C4-2B (cell line): ENCODE data around the gene LCORL.
A peak's percentile ranks its signal among the peaks of the same experiment; 100 is the strongest.

Experiments used
- H3K27ac ChIP-seq: fragments of 450-650 bp; 2 replicates; pipeline ENCODE4 v1.5.1; 2017
- ZFX ChIP-seq: fragments of 450-650 bp; IDR thresholded peaks from 2 replicates; pipeline ENCODE4 v1.6.1; 2017
- TF ChIP-seq, protein P1 (sequence below): fragments of 450-650 bp; conservative IDR thresholded peaks from 2 replicates; pipeline ENCODE4 v1.5.1; 2017; ENCODE audit warnings: mild to moderate bottlenecking

The LCORL gene

DNA sequence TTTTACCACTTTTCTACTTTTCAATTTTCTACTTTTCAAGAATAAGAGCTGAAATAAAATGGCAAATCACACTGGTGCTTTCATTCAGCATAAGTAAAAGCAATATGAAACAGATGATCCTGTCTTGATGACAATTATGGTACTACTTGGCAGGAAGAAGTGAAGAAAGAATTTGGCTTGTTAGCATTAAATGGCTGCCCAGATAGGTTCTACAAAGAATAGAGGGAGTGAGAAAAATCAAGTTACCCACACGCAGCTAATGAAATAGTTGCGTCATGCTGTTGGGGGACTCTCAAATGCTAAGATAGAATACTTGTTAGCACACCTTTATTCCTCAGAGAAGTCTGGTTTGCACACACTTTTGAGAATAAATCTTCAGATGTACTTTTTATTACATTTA lies 12.5 kb upstream of the LCORL start:
- no peak for TF ChIP-seq ZFX
- TF ChIP-seq, protein P1, sequence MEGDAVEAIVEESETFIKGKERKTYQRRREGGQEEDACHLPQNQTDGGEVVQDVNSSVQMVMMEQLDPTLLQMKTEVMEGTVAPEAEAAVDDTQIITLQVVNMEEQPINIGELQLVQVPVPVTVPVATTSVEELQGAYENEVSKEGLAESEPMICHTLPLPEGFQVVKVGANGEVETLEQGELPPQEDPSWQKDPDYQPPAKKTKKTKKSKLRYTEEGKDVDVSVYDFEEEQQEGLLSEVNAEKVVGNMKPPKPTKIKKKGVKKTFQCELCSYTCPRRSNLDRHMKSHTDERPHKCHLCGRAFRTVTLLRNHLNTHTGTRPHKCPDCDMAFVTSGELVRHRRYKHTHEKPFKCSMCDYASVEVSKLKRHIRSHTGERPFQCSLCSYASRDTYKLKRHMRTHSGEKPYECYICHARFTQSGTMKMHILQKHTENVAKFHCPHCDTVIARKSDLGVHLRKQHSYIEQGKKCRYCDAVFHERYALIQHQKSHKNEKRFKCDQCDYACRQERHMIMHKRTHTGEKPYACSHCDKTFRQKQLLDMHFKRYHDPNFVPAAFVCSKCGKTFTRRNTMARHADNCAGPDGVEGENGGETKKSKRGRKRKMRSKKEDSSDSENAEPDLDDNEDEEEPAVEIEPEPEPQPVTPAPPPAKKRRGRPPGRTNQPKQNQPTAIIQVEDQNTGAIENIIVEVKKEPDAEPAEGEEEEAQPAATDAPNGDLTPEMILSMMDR, result no peak
- no peak overlapping the region for H3K27ac ChIP-seq

DNA sequence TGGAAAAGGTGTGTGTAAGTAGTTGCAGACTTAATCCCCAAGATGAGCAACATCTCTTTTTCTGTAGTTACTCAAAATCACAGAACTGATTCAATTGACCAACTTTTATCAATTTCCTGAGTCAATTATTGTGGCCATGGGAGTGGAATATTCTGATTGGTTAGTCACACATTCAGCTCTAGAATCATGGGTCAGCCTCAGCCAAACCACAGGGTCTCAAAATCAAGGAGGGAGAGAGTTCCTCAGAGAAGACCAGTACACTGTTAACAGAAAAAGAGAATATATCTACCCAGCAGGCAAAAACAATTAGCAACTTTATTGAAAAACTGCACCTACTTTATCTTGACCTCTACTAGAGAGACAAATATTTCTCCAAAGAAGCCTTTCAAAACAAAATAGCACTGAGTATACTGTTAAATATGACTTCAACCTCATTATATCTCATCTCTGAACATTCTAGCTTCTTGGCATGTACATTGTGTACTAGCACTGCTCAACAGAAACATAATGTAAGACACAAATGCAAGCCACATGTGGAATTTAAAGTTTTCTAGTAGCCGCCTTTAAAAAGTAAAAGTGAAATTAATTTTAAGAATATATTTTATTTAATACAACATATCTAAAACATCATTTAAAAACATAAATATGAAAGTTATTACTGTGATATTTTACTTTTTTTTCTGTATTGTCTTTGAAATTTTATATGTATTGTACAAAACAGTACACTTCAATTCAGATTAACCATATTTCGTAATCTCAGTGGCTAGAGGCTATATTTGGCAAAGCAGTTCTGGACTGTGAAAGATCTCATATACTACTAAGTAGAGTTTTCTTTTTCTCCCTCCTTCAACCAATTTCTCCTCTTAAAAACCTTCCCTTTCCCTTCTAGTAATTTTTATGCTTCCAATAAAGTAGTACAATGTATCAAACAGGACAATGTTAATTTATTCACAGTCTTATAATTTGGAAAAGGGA lies 11.8 kb upstream of the LCORL start:
- TF ChIP-seq ZFX, result no peak
- TF ChIP-seq, protein P1, result no peak
- H3K27ac ChIP-seq, result no peak overlapping the region

DNA sequence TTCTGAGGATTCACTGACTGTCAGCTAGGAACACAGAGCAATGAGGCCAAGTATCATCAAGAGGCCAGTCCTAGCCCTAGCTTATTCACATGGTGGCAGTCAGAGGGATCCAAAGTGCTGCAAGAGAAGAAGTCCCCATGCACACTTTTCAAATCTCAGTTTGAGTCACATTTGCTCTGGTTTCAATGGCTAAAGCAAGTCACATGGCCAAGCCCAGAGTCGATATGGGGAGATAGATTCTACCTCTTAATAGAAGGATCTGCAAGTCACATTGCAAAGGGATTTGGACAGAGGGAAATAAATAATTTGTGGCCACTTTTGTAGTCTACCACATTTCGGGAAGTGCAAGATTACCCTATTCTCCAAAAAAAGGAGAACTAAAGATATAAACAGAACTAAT lies 3.7 kb upstream of the LCORL start:
- TF ChIP-seq, protein P1, result no peak
- TF ChIP-seq ZFX, result no peak
- no peak overlapping the region for H3K27ac ChIP-seq

DNA sequence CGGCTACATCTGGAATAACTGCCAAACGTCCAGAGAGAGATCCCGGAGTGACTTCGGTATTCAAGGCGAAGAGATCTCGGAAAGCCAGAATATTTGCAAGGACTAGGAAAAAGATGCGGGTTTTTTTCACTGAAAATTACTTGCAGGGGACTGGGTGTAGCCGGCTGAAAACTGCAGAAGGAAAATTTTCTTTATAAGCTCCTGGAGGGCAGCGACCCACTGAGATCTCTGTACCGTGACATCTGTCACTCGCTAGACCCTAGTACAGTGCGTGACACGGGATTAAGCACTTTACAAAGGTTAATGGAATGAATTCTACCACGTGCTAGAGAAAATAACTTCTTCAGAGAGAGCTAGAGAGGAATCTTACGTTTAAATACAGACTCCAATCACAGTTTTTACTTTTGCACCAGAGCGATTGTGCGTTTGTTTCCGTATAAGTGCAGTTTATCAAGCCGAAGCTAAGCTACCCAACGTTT lies 1.1 kb upstream of the LCORL start:
- TF ChIP-seq, protein P1, result no peak
- TF ChIP-seq ZFX, result no peak
- peak overlapping the region; percentile 93 for H3K27ac ChIP-seq

DNA sequence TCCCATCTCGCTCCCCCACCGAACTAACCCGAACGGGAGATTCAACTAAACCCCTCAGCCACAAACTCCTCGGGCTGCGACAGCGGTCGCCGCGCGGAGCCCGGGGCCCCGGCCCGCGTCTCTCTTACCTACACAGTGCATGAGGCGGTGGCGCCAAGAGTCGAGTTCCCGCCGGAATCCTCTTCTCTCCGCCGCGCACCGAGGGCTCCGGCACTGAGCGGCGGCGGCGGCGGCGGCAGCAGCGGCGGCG lies 160 bp downstream of the LCORL start:
- TF ChIP-seq, protein P1, result no peak
- TF ChIP-seq ZFX, result no peak
- H3K27ac ChIP-seq, result peak overlapping the region; percentile 93

DNA sequence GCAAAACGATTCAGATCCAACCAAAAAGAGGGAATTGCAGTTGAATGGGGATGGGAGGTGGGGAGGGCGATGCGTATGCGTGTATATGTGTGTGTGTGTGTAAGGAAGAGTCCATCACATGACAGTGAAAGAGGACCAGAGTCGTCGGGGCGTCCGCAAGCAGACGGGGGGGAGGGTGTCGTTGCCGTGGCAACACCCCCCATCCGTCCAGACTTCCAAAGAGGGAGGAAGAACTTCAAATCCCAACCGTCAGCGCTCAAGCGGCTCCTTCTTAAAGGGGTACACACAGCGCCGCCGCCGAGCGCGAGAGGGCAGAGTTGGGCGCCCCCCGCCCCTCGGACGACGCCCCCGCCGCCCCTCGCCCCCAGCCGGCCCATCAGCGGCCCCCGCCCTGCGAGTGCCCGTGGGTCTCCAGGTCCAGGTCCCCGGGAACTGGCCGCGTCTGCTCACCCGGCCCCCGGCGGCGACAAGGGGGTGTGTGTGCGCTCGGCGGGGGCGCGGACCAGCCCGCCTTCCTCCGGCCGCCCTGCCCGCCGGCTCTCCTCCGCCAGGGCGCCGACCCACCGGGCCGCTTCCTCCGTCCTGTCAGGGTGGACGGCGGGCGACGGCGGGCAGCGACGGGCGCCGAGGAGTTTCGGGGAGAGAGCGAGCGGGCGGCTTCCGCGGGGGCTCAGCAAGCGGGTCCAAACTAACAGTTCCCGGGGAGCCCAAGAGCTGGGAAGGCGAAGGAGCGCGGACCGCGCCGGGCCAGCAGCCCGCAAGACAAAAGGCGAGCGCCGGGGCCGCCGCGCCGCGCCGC lies 685 bp downstream of the LCORL start:
- peak overlapping the region; percentile 93 for H3K27ac ChIP-seq
- TF ChIP-seq, protein P1, result peak; percentile 7; the same call in 1 of the 2 replicates
- TF ChIP-seq ZFX, result no peak

DNA sequence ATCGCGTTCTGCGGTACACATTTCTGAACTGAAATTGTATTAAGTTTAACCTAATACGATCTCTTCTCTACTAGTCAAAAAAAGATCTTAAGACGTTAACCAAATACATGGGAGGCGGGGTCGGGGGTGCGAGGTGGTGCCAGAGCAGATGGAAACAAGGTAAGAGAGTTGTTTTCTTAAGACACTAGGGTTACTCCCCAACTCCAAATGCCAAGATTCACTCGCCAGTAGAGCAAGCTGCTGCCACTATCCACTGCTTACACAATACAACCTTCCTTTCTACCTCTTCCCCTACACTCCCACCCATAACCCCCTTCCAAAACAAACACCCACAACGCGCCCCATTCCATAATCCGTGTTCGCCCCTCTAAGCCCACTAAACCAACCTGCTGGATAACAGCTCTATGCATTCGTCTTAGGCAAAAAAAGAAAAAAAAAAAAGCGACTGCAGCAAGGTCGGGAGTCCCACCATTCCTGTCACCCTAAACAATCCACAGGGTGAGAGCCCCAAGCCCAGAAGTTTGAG lies 1.3 kb downstream of the LCORL start:
- H3K27ac ChIP-seq, result peak overlapping the region; percentile 93
- TF ChIP-seq, protein P1, result no peak
- no peak for TF ChIP-seq ZFX
